D721Med (cell line): ENCODE data around the gene LMX1A.

ENCODE experiments used
- DNase-seq: peaks from one replicate; pipeline ENCODE4 v3.0.0; 2011; ENCODE audit warnings: low spot score; ENCODE audit not compliant: insufficient read length
- FAIRE-seq: peaks from 2 replicates; lab custom pipeline; 2011; peaks lifted over from hg19 to GRCh38; lab: Jason Lieb, UNC
- CTCF ChIP-seq: IDR thresholded peaks from 2 replicates; pipeline ENCODE4 v1.5.1; 2012; ENCODE audit warnings: mild to moderate bottlenecking, control low read depth; ENCODE audit not compliant: insufficient read depth; ENCODE audit errors: missing control alignments

LMX1A gene

GRCh38 chr1:165344198-165344597 lies 12.3 kb downstream of the LMX1A start:
- TF ChIP-seq CTCF: no peak
- DNase-seq (no peak), FAIRE-seq (no peak)

- no peak for TF ChIP-seq CTCF
- no peak for FAIRE-seq
Measured at GRCh38 chr1:165342587-165342986, 13.9 kb downstream of the LMX1A start.

GRCh38 chr1:165342168-165342567 lies 14.3 kb downstream of the LMX1A start:
- TF ChIP-seq CTCF: no peak
- FAIRE-seq (no peak), DNase-seq (no peak)

More at GRCh38 chr1:165342587-165342986, 13.9 kb downstream of the LMX1A start:
- no peak for DNase-seq

- DNase-seq: no peak
- TF ChIP-seq CTCF: no peak
- FAIRE-seq: no peak
Measured at GRCh38 chr1:165339164-165339563, 17.4 kb downstream of the LMX1A start.

- TF ChIP-seq CTCF: no peak
- peak; percentile 29 for FAIRE-seq
- DNase-seq: no peak
Measured at GRCh38 chr1:165330483-165330882, 26.0 kb downstream of the LMX1A start.

- DNase-seq (no peak), FAIRE-seq (no peak)
- no peak for TF ChIP-seq CTCF
Measured at GRCh38 chr1:165329104-165329503, 27.4 kb downstream of the LMX1A start.

- no peak for TF ChIP-seq CTCF
- FAIRE-seq: no peak
- no peak for DNase-seq
Measured at GRCh38 chr1:165328136-165328535, 28.4 kb downstream of the LMX1A start.
